HG03520 (cell line): ENCODE measurements around the gene RNF34.

ENCODE experiments used
- ATAC-seq: cut with Tn5 transposase; IDR thresholded peaks from one replicate; pipeline ENCODE4 v1.9.1; 2021; ENCODE audit warnings: mild to moderate bottlenecking, moderate library complexity; ENCODE audit not compliant: unreplicated experiment

RNF34 gene

GRCh38 chr12:121436706-121437105 lies 36.8 kb downstream of the RNF34 start:
- no peak for ATAC-seq

DNA sequence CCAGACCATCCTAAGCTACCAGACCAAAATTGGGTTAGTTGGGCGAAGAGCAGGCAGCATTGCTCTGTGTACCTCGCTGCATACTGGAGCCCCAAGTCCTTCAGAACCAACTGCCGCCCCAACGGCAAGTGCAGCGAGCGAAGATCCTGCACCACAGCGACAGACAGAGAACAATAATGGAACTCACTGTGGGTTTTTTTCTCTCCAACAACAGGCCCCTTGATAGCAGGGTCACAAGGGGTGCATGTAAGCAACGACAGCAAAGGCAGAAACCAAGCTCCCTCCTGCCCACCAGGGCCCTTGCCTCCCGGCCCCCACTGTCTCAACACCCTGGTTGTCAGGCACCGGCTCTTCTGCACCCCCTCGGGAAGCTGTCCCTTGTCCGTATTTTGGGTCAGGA lies 39.0 kb downstream of the RNF34 start:
- ATAC-seq = no peak

DNA sequence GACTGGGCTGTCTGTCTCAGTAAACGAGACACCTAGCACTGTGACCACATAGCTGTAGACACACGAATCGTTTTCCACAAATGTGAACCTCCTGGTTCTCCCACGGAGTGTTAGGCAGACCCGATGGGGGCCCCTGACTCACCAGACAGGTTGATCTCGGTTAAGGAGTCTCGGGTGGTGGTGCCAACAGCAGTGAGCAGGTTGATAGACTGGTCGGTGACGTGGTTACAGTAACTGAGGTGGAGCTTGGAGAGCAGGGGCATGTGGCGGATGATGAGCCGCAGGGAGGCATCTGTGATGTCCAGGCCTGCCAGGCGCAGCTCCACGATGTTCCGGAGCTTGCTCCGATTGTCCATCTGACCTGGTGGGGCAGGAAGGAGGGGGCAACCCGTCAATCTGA lies 39.8 kb downstream of the RNF34 start:
- ATAC-seq = no peak

DNA sequence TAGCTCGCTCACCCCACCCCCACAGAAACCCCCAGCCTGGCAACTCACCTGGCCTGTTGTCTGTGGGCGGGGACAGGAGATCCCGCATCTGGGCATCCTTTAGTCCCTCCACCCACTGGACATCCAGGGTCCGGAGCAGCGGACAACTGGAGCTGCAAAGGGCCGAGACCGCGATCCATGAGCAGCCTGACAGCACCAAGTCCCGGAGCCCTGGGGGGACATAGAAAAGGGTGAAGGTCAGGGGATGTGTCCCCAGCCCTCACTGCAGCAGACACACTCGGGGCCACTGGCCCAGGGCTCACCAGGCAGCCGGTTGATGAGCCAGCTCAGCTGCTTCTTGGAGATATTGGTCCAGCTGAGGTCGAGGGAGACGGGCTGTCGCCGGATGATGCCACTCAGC lies 40.9 kb downstream of the RNF34 start:
- ATAC-seq = no peak

GRCh38 chr12:121441555-121441954 lies 41.6 kb downstream of the RNF34 start:
- no peak for ATAC-seq

DNA sequence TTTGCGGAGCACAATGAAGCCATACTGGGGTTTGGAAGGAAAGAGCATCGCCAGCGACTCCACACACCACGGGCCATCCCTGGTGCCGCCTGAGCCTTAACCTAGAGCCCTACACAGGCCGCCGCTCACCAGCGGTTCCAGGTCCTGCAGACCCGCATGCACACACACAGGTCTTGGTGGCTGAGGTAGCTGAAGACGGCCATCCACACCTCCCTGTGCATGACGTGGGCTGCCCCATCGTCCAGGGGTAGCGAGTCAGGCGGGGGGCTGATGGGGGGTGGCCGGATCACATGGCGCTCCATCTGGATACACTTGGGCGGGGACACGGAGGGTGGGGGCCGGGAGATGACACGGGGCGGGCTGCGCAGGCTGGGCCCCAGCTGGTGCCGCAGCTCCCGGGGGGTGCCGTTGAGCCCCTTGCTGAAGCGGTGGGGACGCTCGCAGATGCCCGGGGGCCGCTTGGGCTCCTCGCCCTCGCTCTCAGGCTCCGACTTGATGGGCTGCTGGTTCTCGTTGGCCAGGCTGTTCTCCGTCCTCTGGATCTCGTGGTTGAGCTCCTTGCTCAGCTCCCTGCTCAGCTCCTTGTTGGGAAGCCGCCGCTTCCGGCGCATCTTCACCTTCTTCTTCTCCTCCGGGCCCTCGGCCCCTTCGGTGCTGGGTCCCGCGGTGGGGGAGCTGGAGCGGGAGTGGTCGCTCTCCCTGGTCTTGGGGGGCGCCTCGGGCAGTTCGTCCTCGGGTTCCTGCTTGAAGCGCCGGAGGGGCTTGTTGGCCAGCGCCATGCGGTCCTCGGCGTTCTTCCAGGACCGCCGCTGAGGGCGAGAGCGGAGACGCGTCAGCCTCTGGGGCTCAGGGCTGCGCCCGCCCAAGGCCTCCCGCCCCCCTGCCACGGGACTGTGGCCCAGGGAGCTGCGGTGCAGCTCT lies 42.4 kb downstream of the RNF34 start:
- no peak for ATAC-seq

GRCh38 chr12:121443193-121443870 lies 43.4 kb downstream of the RNF34 start:
- ATAC-seq = no peak

DNA sequence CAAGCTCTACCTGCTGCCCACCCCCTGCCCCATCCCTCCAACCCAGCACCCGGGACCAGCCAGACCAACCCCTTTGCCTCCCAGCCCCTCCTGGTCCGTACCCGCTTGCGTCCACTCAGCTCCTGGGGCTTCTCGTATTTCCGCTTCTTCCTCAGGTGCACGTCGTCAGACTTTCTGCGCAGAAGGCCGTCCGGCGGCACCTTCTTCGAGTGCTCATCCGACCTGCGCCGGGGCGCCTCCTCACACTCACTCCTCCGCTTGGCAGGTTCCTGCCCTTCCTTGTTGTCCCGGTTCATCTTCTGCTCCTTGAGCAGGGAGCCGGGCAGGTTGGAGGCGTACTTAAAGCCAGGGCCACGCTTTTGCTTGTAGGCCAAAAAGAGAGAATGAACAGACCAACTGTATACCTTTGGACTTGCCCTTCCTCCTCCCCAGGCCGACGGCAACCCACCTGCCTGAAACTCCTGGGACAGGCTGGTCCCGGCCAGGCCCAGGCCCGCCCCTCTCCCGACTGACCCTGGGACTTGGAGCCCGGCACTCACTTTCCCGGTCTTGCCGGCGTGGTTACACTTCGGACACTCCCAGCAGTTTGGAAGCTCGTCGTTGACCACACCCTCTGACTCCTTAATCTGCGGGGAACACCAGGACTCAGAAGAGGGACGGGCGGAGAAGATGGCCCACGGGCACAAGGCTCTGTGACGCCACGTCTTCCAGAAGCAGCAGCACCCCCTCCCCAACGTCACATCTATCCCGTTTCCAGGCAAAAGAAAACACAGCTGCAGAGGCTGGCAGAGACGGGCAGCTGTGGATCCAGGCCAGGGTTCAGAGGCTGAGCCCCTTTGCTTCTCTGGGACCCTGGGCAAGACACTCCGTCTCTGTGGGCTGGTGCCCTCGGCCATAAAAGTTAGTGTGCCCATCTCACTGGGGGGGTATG lies 44.3 kb downstream of the RNF34 start:
- no peak for ATAC-seq

GRCh38 chr12:121444842-121445202 lies 44.9 kb downstream of the RNF34 start:
- ATAC-seq = no peak

GRCh38 chr12:121446750-121447149 lies 46.8 kb downstream of the RNF34 start:
- no peak for ATAC-seq

- ATAC-seq = no peak
These were observed 48.9 kb downstream of the RNF34 start for GRCh38 chr12:121448771-121449315.

GRCh38 chr12:121451961-121452339 lies 52.0 kb downstream of the RNF34 start:
- ATAC-seq = no peak

- ATAC-seq = no peak
These were observed 52.5 kb downstream of the RNF34 start for GRCh38 chr12:121452340-121452984.

DNA sequence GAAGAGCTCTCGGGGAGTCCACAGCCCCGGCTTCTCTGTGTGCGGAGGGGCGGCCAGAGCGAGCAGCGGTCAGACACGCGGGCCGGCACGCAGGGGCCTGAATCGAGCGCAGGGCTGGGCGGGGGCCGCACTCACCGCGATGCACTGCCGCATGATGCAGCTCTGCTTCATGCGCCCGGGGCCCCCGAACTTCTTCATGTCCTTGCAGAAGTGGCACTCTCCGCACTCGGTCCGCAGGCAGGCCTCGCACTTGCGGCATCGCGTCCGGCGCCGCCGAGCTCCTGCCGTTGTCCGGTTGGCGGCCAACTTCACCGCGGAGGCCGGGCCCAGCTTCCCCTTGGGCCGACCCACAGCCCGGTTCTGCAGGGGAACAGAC lies 53.1 kb downstream of the RNF34 start:
- no peak for ATAC-seq

DNA sequence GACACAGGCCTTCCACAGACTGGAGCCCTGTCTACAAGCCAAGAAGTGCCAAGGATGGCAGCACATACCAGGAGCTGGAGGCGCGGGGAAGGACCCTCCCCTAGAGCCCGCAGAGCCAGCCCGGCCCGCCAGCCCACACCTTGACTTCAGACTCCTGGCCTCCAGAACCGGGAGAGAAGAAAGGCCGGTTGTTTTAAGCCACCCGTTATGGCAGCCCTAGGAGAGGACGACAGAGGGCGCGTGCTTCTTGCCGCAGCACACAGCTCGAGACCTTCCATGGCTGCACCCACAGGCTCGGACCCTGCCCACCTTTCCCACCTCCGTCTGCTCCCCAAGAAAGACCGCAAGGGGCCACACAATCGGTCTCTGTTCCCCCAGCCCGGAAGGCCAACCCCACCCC lies 53.7 kb downstream of the RNF34 start:
- no peak for ATAC-seq

DNA sequence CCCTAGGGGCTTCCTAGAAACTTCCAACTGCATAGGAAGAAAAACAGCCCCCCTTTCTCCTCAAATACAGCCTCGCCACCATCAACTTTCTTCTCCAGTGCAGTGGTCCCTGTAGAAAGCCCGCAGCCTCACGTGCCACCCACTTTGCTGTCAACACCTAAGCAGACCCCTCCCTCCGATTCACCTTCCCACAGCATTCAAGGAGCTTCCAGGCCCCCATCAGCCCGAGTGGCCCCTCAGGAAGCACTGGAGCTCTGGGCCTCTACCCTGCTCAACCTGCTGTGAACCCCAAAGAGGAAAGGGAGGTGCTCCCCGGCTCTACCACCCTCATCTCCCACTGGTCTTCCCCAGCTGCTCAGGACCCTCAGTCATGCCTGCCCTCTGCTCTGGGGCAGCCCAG lies 55.0 kb downstream of the RNF34 start:
- ATAC-seq = no peak

GRCh38 chr12:121455766-121456420 lies 56.0 kb downstream of the RNF34 start:
- ATAC-seq = no peak

DNA sequence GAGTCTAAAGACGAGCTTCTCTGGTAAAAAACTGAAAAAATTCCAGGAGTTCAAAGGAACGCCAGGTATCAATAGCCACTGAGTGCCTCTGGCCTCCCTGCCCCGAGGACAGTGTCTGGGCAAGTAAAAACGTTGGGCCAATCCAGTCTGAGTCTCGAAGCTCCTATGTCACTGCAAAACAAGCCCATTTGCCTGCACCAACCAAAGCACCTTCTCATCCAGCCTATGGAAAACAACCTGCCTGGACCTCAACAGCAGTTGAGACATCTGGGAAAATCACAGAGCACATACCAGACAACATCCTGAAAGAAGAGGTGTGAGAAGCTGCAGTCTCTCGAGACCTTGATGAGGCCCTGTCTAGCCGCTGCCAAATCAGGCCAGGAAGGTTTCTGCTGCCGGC lies 56.6 kb downstream of the RNF34 start:
- ATAC-seq = no peak

DNA sequence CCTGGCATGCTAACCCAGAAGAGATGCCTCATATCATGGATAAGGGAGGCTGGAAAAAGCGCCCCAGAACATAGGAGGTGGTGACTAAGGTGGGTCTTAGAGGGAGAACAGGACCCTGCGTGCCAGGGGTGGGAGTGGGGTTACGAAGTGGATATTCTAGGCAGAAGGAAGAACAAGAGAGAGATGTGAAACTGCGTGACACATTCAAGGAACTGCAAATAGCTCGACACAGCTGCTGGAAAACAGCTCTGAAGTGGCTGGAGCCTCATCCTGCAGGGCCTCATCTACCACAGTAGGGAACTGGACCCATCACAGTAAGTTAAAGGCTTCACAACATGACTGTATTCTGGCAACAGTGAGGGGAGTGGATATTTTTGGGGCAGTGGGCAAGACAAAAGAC lies 61.1 kb downstream of the RNF34 start:
- ATAC-seq = no peak

- no peak for ATAC-seq
These were observed 64.4 kb downstream of the RNF34 start for GRCh38 chr12:121464331-121464730.
